ENCODE results near the gene SIRT1.
"Not testable (repeated sequence)": the region's sequence is repeated elsewhere in the genome, so short reads cannot be mapped to it uniquely, and the experiment has no call there.

The SIRT1 gene

DNA sequence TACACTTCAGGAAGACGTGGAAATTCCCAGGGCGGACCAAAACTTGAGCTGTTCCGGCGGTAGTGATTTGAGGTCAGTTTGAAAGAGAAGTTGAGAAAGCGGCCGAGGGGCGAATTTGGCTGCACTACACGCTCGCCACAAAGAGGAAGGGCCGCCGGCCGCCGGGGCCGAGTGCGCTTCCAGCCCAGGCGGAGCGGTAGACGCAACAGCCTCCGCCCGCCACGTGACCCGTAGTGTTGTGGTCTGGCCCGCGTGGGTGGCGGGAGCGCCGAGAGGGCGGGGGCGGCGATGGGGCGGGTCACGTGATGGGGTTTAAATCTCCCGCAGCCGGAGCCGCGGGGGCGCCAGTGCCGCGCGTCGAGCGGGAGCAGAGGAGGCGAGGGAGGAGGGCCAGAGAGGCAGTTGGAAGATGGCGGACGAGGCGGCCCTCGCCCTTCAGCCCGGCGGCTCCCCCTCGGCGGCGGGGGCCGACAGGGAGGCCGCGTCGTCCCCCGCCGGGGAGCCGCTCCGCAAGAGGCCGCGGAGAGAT, at the start of gene SIRT1:
Gene SIRT1 (plus strand): TSS at position 344 of the 529 bp plus-strand sequence. CDS start 66 bp downstream, at position 410.
- DNase-seq (ENCODE audit: low read depth in 2 of 2): peak; percentile 87 to 88

- not testable (repeated sequence) for DNase-seq (ENCODE audit: low read depth in 2 of 2)
These were observed 48.7 kb upstream of the SIRT1 start for GRCh38 chr10:67835541-67836394.

- no peak for DNase-seq (ENCODE audit: low read depth in 2 of 2)
These were observed 48.0 kb upstream of the SIRT1 start for GRCh38 chr10:67836488-67836887.

DNA sequence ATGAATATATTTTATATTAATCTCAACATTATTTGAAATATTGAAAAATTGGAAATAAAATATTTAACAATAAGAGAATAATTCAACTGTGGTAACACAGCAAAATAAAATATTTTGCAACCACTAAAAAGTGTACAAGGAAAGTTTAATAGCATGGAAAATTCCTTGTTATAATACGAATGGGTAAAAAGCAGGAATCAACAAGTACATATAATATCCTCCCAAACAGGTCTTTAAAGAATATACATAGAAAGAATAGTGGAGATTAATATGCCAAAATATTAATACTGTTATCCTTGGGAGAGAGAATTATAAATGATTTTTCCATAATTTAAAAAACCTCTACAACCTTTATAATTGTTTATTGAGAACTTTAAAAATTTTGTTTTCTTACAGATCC, 47.5 kb upstream of the SIRT1 start:
- DNase-seq (ENCODE audit: low read depth in 2 of 2): no peak

DNA sequence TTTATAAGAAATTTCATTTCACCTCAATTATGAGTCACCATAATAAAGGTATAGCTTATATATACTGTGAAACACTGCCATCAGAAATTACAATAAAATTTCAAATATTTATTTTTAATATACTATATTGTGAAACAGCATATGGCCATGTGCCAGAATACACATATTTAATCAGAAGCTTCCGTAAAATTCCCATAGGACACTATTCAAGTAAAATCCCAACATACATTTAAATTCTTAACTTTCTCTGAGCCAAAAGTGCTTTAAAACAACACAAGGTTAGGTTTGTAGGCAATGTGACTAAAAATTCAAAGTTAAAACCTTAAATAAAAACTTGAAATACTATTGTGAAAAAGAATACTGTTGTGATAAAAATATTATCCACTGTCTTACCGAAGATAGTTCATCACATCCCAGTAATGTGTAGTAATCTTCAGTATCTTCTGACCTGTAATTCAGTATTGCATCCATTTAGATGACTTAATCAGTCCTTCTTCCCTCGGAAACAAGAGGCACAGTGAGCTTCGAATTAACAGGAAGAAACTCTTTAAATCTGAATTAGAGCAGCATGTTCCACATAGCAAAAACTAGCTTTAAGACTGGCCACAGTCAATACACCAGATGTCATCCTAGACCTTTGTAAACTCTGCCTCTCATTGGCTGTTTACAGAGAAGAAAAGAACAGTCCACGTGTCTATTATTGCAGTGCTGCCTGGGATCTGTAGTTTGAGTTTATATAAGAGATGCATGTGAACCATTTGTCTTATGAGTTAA, 46.7 kb upstream of the SIRT1 start, which contains the start of gene DNAJC12:
Gene DNAJC12 (minus strand): TSS at position 648 of the 774 bp plus-strand sequence. CDS start 177 bp downstream, at position 471.
- peak; percentile 34 for DNase-seq (ENCODE audit: low read depth in 2 of 2)

GRCh38 chr10:67839511-67839910, 44.9 kb upstream of the SIRT1 start:
- DNase-seq (ENCODE audit: low read depth in 2 of 2): not testable (repeated sequence)

GRCh38 chr10:67839951-67840350, 44.5 kb upstream of the SIRT1 start:
- no peak for DNase-seq (ENCODE audit: low read depth in 2 of 2)

GRCh38 chr10:67841737-67842136, 42.7 kb upstream of the SIRT1 start:
- no peak for DNase-seq (ENCODE audit: low read depth in 2 of 2)

DNA sequence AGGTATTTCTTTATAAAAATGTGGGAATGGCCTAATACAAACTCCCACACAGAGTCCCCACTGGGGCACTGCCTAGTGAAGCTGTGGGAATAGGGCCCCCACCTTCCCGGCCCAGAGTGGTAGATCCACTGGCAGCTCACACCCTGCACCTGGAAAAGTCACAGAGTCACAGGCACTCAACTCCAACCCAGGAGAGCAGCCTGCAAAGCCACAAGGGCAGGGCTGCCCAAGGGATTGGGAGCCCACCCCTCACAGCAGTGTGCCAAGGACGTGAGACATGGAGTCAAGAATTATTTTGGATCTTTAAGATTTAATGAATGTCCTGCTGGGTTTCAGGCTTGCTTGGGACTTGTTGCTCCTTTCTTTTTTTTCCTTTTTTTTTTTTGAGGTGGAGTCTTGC, 41.2 kb upstream of the SIRT1 start:
- DNase-seq (ENCODE audit: low read depth in 2 of 2): no peak

DNA sequence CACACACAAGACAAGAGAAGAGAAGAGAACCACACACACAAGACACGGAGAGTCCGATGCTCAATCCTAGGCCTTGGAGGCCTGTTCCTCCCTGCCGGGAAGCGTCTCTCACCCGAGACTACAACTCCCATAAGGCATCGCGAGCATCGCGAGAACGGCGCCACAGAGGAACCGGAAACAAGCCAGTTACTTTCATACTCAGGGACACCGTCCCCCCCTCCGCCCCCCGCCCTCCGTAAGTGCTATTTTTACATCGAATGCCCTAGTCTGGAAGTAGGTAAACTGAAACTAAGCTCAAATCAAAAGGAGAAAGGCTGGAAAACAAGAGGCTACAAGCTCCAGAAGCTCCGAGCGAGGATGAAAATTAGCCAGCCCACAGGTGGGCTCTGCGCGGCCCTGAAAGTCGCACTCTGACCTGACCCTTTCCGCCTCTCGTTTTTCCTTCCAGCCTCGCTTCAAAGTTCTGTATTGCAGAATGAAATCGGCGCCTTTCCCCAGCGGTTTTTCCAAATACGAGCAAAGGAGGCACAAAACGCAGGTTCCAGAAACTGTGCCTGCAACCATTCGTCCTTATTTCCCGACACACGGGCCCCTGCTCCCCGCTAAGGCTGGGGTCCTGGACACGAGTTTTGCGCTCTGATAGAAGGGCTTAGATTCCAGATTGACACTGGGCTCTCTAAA, 35.0 kb upstream of the SIRT1 start:
- DNase-seq (ENCODE audit: low read depth in 2 of 2): peak; percentile 87 to 89

DNA sequence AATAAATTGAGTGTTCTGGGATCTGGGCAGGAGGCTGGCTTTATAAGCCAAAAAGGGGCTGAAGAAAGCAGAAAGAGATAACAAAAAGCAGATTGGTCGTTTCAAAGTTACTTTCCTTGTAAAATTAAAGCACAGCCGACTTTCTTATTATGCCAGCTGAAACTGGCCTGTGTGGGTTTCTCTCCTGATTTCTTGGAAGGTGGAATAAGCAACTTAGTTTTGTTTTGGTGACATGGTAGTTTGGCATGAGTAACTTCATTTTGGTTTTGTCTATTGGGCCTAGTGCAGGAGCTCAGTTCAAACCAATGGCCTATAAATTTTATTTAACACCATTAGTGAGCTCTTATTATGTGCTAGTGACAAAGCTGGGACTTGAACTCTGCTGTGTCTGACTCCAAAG, 33.3 kb upstream of the SIRT1 start:
- DNase-seq (ENCODE audit: low read depth in 2 of 2): no peak

DNA sequence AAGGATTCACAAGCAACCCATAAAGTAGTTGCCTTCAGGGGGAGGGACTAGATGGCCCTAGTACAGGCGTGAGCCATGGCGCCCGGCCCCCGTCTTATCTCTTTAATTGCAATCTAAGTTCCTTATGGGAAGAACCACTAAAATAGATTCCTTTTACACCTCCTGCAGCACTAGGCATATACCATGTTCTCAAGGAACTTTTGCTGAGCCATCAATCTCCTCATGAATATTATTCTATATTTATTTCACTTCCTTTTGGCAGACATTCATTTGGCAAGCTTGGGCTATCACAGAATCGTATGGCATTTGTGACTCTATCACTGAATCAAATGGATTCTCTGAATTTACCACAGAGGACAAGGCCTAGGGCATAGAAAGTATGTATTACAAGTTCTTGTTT, 31.7 kb upstream of the SIRT1 start:
- no peak for DNase-seq (ENCODE audit: low read depth in 2 of 2)

DNA sequence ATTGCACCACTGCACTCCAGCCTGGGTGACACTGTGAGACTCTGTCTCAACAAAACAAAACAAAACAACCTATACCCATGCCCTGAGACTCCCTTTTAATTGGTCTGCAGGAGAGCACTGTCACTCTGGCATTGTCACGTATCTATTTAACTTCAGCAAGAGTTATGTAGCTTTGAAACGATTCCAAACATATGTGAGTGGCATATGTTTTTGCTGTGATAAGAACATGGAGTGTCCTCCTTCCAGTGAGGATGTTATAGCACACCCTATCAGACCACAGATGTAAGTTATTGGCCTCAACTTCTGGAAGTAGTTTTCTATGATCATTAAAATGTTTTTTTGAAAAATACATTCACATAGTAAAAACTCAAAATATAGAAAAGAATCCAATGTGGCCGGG, 30.9 kb upstream of the SIRT1 start:
- DNase-seq (ENCODE audit: low read depth in 2 of 2): no peak

DNA sequence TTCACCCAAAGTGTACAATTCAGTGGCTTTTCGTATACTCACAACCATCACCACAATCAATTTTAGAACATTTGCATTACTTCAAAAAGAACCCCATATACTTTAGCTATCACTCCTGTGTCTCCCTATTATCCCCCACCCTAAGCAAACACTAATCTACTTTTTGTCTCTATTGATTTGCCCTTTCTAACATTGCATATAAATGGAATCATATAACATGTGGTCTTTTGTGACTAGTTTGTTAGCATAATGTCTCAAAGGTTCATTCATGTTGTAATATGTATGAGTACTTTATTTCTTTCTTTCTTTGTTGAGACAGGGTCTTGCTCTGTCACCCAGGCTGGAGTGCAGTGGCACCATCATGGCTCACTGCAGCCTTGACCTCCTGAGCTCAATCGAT, 25.5 kb upstream of the SIRT1 start:
- no peak for DNase-seq (ENCODE audit: low read depth in 2 of 2)

DNA sequence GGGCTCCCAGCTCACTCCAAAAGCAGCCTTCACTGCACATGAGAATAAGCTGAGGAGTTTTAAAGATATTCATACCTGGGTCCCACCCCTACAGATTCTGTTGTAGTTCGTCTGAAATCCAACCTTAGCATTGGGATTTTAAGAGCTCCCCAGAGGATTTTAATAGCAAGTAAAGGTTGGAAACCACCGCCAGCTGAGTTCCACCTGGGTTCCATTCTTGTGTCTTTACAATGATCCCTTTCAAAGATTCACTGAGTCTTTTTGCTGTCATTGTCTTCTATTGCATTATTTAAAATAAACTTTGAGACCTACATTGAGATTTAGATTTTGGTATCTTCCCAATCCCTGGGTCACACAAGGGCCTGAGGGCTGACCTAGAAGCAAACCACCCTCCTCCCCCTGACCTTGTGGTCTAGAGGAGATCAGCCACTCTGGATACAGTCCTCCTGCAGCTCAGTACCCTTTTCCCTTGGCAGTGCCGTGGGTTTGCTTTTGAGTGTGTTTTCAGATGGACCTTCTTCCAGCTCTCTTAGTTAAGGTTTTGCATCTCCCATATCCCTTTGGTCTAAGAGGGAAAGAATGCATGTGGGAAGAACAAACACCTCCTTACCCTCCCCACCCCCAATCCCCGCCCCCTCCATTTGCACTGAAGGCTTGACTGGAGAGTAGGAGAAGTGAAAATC, 22.6 kb upstream of the SIRT1 start:
- no peak for DNase-seq (ENCODE audit: low read depth in 2 of 2)

DNA sequence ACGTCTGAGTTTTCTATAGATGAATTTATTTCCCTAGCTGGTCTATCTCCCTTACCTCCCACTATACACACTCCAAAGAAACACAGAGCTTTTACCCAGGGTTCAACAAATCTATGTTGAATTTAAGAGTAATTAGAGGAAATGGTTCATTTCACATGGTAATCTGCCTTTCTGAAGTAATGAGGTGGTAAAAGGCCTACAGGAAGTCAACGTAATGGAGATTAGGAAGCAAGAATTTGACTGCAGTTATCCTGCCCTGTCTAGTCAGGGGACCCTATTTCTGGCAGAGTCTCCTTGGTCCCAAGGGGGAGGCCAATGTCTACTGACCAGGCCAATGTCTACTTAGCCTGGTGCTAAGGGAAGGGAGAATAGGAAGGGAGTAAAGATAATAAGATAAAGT, 21.4 kb upstream of the SIRT1 start:
- no peak for DNase-seq (ENCODE audit: low read depth in 2 of 2)

DNA sequence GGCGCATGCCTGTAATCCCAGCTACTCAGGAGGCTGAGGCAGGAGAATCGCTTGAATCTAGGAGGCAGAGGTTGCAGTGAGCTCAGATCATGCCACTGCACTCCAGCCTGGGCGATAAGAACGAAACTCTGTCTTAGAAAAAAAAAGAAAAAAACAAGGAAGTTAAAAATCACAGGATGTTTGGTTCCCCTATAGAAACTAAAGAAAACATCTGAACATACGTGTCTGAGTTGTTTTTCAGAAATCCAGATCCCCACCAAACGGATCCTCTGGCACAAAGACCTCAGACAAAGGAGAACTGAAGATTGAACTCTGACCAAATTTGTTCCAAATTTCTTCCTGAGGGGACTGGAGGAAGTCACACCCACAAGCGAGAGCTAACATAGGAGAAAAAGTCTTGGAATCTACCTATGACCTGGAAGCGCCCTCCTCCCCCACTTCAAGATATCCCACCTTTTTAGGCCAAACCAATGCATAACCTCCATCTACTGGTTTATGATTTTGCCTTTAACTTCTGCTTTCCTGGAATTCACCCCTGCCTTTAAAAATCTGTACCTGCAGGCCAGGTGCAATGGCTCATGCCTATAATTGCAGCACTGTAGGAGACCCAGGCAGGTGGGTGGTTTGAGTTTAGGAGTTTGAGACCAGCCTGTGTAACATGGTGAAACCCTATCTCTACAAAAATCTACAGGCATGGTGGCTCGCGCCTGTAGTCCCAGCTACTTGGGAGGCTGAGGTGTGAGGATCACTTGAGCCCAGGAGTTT, 19.7 kb upstream of the SIRT1 start:
- no peak for DNase-seq (ENCODE audit: low read depth in 2 of 2)

- DNase-seq (ENCODE audit: low read depth in 2 of 2): no peak
These were observed 16.3 kb upstream of the SIRT1 start for GRCh38 chr10:67868132-67868531.

- no peak for DNase-seq (ENCODE audit: low read depth in 2 of 2)
These were observed 14.5 kb upstream of the SIRT1 start for GRCh38 chr10:67869996-67870395.

DNA sequence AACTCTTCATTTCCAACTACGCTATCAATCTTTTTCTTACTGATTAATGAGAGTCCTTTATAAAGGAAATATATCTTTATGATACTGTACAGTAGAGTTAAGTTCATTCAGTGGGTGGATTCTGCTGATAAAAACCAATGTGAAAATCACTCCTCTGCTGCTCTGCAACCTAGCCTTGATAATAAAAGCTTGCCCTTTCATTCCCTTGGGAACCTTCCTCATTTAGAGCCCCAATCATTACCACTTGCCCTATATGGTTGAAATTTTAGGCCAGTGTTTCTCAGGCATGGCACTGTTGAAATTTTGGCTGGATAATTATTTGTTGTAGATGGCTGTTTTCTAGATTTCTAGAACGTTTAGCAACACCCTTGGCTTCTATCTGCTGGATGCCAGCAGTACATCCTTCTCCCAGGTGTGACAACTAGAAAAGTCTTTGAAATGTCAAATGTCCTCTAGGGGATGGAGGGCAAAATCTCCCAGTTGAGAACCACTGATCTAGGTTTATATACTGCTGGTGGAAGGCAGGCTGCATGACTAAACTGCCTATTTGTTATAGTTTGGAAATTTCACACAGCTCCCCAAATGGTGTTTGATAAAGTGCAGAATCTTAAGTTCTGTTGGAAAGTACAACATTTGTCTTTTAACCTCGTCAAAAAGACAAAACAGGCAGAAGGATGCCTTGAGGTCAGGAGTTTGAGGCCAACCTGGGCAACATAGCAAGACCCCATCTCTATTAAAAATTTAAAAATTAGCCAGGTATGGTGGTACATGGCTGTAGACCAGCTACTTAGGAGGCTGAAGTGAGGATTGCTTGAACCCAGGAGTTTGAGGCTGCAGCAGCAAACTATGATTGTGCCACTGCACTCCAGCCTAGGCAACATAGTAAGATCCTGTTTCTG, 8.9 kb upstream of the SIRT1 start:
- DNase-seq (ENCODE audit: low read depth in 2 of 2): no peak

All from fibroblast of skin of left quadriceps (primary cell).